M059J (cell line): ENCODE data around the gene ECPAS. TPM values are rescaled to one million over a fixed set of nuclear protein-coding genes. Genes with fewer than 3 reads are reported as not detected.
"Not testable (repeated sequence)": the region's sequence is repeated elsewhere in the genome, so short reads cannot be mapped to it uniquely, and the experiment has no call there.

Source experiments
- DNase-seq: peaks from one replicate; pipeline ENCODE4 v3.0.0-alpha.2; 2012; ENCODE audit warnings: low read depth
- total RNA-seq: library from RNA; depleted of rRNA; stranded (reverse); fragments of >200 nt; shearing (Covaris generic); gene quantifications from 2 replicates; pipeline ENCODE4 v1.2.3, GENCODE V29; 2014

Gene ECPAS
- total RNA-seq, 1 experiment from 2014 or later = 63.3 TPM

- DNase-seq = no peak
Observed at GRCh38 chr9:111412280-111412679, 71.9 kb downstream of the ECPAS start.

GRCh38 chr9:111411266-111411665 lies 72.9 kb downstream of the ECPAS start:
- DNase-seq = no peak

GRCh38 chr9:111407813-111408212 lies 76.4 kb downstream of the ECPAS start:
- no peak for DNase-seq

- no peak for DNase-seq
Observed at GRCh38 chr9:111405701-111406100, 78.5 kb downstream of the ECPAS start.

- not testable (repeated sequence) for DNase-seq
Observed at GRCh38 chr9:111401486-111401885, 82.7 kb downstream of the ECPAS start.

- DNase-seq = peak; percentile 10
Observed at GRCh38 chr9:111400564-111400898, 83.7 kb downstream of the ECPAS start.

- peak; percentile 20 for DNase-seq
Observed at GRCh38 chr9:111399772-111400563, 84.2 kb downstream of the ECPAS start.

- DNase-seq = no peak
Observed at GRCh38 chr9:111399211-111399739, 84.9 kb downstream of the ECPAS start.

- DNase-seq = peak; percentile 16
Observed at GRCh38 chr9:111393971-111394370, 90.2 kb downstream of the ECPAS start.

GRCh38 chr9:111389406-111389805 lies 94.8 kb downstream of the ECPAS start:
- DNase-seq = no peak

- DNase-seq = peak; percentile 54
Observed at GRCh38 chr9:111386386-111386785, 97.8 kb downstream of the ECPAS start.

GRCh38 chr9:111381006-111381405 lies 103.2 kb downstream of the ECPAS start:
- no peak for DNase-seq

- DNase-seq = no peak
Observed at GRCh38 chr9:111375817-111376564, 108.2 kb downstream of the ECPAS start.

- no peak for DNase-seq
Observed at GRCh38 chr9:111375062-111375461, 109.1 kb downstream of the ECPAS start.

- DNase-seq = no peak
Observed at GRCh38 chr9:111372297-111372696, 111.9 kb downstream of the ECPAS start.

GRCh38 chr9:111366978-111367377 lies 117.2 kb downstream of the ECPAS start:
- no peak for DNase-seq

- DNase-seq = no peak
Observed at GRCh38 chr9:111362526-111362925, 121.7 kb downstream of the ECPAS start.

- no peak for DNase-seq
Observed at GRCh38 chr9:111360881-111361280, 123.3 kb downstream of the ECPAS start.

- DNase-seq = peak; percentile 93
Observed at GRCh38 chr9:111356481-111357244, 127.5 kb downstream of the ECPAS start.

- DNase-seq = no peak
Observed at GRCh38 chr9:111352545-111352944, 131.6 kb downstream of the ECPAS start.

GRCh38 chr9:111350556-111350955 lies 133.6 kb downstream of the ECPAS start:
- DNase-seq = no peak

GRCh38 chr9:111349766-111350165 lies 134.4 kb downstream of the ECPAS start:
- DNase-seq = no peak
